Choroid plexus epithelial cell (primary cell): ENCODE measurements around the gene GTPBP1.

Experiments used
- DNase-seq: peaks from one replicate; pipeline ENCODE4 v3.0.0-alpha.2; 2010; ENCODE audit warnings: low read depth
- H3K4me3 ChIP-seq: 2 replicates; pipeline ENCODE4 v1.5.1; 2011; ENCODE audit warnings: low read depth, mild to moderate bottlenecking, control low read depth, low read length, moderate library complexity
- TF ChIP-seq, protein P1 (sequence below): conservative IDR thresholded peaks from 2 replicates; pipeline ENCODE4 v1.5.1; 2011; ENCODE audit warnings: low read depth, mild to moderate bottlenecking, control low read depth, inconsistent platforms, low read length, moderate library complexity

Gene GTPBP1

DNA sequence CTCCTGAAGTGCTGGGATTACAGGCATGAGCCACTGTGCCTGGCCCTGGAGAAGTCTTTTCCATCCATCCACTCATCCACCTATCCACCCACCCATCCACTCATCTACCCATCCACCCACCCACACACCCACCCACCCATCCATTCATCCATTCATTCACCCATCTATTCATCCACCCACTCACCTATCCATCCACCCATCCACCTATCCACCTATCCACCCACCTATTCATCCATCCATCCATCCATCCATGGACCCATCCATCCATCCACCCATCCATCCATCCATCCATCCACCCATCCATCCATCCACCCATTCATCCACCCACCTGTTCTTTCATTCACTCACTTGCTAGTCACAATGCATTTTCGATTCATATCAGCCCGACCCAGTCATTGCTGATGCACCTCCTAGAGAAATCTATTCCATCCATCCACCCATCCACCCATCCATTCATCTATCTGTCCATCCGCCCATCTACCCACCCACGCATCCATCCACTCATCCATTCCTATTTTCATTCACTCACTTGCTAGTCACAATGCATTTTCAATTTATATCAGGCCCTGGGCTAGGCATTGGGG, 67.7 kb downstream of the GTPBP1 start:
- no peak overlapping the region for H3K4me3 ChIP-seq
- DNase-seq, result no peak
- TF ChIP-seq, protein P1, sequence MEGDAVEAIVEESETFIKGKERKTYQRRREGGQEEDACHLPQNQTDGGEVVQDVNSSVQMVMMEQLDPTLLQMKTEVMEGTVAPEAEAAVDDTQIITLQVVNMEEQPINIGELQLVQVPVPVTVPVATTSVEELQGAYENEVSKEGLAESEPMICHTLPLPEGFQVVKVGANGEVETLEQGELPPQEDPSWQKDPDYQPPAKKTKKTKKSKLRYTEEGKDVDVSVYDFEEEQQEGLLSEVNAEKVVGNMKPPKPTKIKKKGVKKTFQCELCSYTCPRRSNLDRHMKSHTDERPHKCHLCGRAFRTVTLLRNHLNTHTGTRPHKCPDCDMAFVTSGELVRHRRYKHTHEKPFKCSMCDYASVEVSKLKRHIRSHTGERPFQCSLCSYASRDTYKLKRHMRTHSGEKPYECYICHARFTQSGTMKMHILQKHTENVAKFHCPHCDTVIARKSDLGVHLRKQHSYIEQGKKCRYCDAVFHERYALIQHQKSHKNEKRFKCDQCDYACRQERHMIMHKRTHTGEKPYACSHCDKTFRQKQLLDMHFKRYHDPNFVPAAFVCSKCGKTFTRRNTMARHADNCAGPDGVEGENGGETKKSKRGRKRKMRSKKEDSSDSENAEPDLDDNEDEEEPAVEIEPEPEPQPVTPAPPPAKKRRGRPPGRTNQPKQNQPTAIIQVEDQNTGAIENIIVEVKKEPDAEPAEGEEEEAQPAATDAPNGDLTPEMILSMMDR, result no peak

DNA sequence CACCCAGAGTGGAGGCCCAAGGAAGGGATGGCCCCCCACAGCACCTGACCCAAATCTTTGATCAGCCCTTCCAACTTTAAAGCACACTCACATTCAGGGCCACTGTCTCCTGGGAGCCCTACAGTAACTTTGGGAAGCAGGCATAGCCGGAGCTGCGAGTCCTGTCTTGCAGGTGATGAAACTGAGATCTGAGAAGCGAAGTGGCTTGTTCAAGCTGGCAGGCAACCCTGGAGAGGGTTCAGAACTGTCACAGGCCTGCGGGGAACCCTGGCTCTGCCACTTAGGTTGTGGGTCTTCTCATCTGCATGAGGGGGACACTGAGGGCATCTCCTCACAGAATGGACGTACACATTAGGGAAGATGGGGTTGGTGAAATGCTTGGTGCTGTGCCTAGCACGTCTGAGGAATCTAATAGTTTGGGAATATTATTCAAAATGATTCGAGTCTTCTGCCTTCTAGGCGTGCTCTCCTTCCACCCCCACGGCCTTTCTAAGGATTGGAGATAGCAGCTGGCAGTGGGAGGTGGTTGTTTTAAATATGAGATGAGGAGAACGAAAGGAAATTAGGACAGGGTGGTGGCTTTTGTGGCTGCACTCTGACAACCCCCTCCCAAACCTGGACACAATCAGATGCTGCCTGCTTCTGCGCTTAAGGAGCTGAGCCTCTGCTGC, 68.9 kb downstream of the GTPBP1 start:
- no peak for DNase-seq
- H3K4me3 ChIP-seq, result no peak overlapping the region
- TF ChIP-seq, protein P1, result no peak

DNA sequence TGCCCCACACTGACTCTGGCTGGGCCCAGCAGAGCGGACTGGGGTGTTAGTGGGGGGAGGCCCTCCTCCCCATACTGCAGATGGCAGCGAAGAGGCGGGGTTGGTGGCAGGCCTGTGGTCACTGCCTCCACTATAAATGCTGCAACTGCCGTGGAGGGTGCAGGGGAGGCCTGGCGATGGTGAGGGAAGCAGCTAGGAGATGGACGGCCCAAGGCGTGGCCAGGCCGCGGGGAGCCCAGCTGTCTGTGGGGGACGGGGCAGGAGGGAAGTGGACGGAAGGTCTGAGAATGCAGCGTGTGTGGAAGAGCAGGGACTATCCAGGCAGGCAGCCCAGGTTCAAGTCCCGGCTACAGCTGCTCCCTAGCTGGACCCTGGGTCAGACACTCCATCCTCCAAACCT, 69.9 kb downstream of the GTPBP1 start:
- TF ChIP-seq, protein P1, result no peak
- H3K4me3 ChIP-seq, result no peak overlapping the region
- DNase-seq, result no peak

DNA sequence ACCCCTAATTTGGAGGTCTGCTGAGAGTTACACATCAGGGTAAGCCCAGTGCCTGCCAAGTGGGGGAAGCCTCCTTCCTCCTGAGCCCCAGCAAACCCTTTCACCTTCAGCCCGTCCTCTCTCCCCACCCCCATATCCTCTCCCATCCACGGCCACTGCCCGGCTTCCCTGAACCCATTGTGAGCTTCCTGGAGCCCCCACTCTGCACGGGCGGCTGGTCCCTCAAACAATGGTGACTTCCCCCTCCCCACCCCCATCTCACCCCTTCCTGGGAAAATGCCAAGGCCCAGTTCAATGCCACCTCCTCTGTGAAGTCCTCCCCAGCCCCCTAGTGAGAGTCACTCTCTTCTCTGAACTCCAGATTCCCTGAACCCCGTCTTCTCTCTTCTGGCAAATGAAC, 70.3 kb downstream of the GTPBP1 start:
- TF ChIP-seq, protein P1, result no peak
- H3K4me3 ChIP-seq, result no peak overlapping the region
- DNase-seq, result no peak

DNA sequence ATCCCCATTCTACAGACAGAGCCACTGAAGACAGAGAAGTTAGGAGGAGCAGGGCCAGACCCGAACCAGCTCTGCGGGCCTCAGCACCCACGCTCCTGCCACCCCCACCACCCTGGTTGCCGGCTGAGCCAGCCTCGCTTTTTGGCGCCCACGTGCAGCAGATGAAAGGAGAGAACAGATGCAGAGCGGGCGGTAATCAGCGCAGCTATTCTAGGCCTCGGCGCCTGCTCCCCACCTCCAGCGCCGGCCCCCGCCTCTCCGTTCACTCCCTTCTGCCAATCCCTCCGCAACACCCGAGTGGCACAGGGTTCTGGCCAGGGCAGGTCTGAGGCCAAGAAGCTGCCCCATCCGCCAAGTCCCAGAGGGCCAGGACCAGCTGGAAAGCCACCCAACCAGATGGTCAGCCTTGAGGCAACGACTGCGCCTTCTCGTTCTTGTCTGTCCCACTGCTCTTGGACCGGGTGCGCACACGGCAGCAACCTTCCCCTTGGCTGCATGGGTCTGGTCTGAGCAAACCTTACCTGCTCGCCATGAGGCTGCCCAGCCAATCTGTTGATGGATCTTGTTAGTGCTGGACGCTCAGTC, 71.4 kb downstream of the GTPBP1 start:
- DNase-seq, result no peak
- TF ChIP-seq, protein P1, result no peak
- H3K4me3 ChIP-seq, result no peak overlapping the region

DNA sequence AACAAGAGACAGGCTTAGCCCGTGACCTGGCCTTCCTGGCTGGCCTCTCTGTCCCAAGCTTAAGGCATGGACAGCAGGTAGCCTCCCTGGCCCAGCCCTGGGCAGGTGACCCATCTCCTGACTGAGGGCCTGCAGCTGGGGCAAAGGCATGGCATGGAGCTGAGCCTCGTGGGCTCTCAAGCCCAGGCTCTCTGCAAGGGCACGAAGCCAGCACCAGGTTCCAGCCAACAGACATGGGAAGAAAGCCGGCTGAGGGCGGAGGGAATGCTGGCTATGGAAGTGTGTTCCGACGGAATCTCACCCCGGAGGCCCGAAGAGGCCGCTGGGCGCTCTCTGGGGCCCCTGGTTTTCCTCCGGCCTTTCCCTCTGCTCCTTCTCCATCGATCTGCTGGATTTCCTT, 75.3 kb downstream of the GTPBP1 start:
- DNase-seq, result no peak
- H3K4me3 ChIP-seq, result no peak overlapping the region
- TF ChIP-seq, protein P1, result no peak
